NCI-H446 treated with DMSO at 0.1 percent for 48 hours (cell line): ENCODE data around the gene CDK15.

Experiments
- DNase-seq: peaks from one replicate; lab custom pipeline; 2025; lab: John Stamatoyannopoulos, UW

CDK15 gene

DNA sequence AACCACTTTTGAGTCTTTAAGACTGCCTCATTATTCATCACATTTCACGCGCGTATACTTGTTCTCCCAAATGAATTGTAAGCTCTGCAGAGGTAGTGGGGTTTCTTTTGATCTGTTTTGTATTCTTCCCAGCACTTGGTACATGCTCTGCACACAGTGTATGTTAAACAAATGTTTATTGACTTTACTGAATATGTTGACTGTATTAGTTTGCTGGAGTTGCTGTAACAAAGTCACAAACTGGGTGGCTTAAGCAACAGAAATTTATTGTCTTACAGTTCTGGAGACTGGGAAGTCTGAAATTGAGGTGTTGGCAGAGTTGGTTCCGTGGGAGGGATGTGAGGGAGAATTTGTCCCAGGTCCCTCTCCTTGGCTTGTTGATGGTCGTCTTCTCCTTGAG, 65.1 kb downstream of the CDK15 start:
- DNase-seq: no peak

GRCh38 chr2:201872591-201872990, 66.3 kb downstream of the CDK15 start:
- DNase-seq: no peak

- no peak for DNase-seq
These were observed 73.7 kb downstream of the CDK15 start for GRCh38 chr2:201879996-201880395.

GRCh38 chr2:201880579-201880978, 74.2 kb downstream of the CDK15 start:
- no peak for DNase-seq

DNA sequence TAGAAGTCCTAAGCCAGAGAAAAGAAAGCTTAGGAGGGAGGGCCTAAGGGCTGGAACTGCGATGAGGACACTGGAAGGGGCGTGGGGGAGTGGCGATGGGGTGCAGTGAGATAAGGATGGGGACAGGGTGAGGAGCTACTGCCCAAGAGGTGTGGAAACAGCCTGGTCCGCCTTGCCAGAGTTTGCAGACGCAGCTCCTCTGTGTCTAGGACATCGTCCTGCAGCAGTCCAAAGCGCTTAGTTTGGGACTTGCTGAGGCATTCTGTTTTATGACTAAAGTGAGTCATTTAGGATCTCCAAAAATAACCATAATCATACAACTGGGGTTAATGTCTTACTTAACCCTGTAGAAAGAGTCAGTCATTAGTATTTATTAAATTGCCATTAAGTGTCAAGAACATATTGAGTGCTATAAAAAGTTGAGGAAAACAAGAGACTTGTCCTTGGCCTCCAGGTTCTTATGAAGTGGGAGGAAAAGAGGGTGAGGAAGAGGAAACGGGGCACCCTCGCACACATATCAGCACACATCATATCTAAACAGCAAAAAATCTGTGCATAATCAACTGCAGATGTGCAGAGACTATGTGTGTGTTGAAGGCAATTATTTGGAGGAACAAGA, 74.8 kb downstream of the CDK15 start:
- DNase-seq: no peak

DNA sequence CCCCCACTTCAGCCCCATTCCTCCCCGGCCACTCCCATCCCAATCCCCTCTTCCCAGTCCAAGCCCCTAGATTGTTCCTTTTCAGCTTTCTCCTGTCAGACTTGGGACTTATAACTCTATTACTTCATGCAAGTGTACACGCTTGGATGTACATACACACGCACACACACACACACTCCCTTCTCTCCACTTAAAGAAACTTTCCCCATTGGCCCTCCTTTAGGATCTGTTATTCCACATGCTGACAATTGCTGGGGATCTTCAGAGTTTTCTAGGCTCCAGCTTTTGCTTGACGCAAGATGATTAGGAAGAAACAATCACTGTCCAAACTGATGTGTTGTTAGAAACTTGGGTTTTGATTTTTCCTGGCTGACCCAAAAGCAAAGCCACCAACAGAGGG, 75.4 kb downstream of the CDK15 start:
- DNase-seq: no peak

- DNase-seq: no peak
These were observed 76.2 kb downstream of the CDK15 start for GRCh38 chr2:201882353-201883090.

- peak; percentile 75 for DNase-seq
These were observed 77.5 kb downstream of the CDK15 start for GRCh38 chr2:201883606-201884369.

GRCh38 chr2:201886504-201886903, 80.2 kb downstream of the CDK15 start:
- DNase-seq: no peak

- no peak for DNase-seq
These were observed 81.6 kb downstream of the CDK15 start for GRCh38 chr2:201887773-201888425.

- no peak for DNase-seq
These were observed 82.1 kb downstream of the CDK15 start for GRCh38 chr2:201888426-201888800.

DNA sequence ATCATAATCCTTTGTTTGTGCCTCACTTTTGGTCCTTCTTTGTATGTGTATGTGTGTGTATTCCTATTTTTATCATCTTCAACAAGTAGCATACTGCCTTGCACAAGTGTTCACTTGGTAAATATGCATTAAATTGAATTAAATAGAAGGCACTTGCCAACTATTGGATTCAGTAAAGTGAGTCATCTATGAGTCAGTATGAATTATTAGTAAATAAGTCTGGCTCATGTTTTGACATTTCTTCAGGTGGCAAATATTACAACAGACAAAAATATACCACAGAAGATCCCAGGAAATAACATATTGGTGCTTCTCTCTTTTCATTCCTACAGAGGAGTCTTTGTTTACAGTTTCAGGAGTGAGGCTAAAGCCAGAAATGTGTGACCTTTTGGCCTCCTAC, 84.1 kb downstream of the CDK15 start:
- peak; percentile 16 for DNase-seq

- no peak for DNase-seq
These were observed 85.3 kb downstream of the CDK15 start for GRCh38 chr2:201891676-201892075.

GRCh38 chr2:201892516-201892915, 86.2 kb downstream of the CDK15 start:
- no peak for DNase-seq

GRCh38 chr2:201900362-201900761, 94.0 kb downstream of the CDK15 start:
- DNase-seq: no peak

GRCh38 chr2:201901786-201902185, 95.4 kb downstream of the CDK15 start:
- no peak for DNase-seq

DNA sequence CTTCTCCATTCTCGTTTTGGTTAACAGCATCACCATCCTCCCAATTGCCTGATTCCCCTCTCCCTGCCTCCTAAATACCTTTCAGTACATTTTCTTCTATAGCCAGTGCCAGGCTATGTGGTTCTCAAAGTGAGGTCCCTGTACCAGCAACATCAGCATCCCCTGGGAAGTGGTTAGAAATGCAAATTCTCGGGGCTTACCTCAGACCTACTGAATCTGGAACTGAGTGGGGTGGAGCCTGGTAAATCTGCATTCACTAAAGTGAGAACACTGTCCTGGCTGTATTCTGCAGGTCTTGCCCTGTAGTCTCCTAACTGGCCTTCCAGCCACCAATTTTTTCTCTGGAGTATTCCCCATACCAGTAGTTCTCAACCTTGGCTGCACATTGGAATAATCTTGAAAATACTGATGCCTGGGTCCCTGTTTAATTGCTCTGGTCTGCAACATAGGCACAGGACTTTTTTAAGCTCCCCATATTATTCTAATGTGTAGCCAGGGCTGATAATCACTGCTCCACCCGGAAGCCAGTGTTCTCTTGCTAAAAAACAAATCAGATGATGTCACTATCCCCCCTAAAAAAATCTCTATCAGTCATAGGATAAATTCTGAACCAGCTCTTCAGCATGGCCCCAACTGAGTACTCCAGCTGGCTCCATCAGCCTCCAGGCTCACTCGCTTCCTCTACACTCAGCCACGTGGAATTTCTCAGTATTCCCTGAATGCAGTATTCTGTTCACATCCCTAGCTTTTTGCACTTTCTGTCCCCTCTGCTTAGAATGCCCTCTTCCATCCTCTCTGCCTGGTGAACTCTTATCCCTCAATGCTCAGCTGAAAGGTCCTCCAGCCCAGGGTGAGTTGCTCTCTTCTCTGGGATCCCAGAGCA, 98.4 kb downstream of the CDK15 start:
- DNase-seq: no peak

DNA sequence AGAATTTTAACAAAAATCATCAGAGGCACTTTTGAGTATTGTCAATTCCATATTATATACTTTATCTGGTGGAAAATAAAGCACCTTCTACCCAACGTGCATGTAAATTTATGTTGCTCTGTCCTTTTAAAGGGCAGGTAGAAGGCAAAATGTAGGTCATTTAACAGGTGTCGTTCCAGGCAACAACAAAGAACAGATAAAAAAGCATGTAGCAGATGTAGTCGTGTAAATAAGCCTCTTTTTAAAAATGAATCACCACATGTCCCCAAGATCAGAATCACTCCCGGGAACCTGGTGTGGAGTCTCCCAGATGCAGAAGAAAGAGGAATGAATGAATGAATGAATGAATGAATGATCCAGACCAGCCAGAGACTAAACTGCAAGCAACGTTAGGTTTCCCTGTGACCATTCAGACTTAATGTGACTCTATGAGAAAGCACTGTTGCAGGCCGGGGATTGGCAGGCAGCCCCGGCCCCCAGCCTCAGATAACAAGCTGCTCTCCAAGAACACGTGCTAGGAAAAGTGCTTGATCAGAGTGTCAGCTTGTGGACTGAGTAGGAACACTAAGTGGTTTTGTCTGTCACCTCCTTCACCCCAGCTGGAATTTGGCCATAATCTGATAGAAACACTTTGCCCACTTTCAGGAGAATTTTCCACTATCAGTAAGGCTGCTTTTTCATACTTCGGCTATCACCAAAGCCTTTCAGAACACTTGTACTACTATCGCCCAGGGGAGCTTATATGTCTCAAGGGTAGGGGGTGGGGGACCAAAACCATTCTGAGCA, 100.6 kb downstream of the CDK15 start:
- DNase-seq: no peak

- DNase-seq: no peak
These were observed 101.2 kb downstream of the CDK15 start for GRCh38 chr2:201907563-201907881.

DNA sequence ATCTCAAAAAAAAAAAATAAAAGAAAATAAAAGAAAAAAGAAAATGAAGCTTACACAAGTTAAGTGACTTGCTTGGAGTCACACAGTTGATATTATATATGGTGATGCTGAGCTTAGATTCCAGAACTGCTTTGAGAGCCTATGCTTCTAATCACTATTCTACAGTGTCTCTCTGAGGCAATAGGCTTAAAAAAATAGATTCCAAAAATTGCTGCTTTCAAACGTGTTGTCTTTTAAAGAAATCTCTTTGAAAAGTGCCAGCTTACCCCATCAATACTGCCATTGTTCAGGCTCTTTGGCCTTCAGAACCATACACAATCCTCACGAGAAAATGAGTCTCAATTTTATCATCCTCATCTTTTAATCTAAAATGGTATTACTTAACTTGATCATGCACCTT, 102.6 kb downstream of the CDK15 start:
- no peak for DNase-seq

DNA sequence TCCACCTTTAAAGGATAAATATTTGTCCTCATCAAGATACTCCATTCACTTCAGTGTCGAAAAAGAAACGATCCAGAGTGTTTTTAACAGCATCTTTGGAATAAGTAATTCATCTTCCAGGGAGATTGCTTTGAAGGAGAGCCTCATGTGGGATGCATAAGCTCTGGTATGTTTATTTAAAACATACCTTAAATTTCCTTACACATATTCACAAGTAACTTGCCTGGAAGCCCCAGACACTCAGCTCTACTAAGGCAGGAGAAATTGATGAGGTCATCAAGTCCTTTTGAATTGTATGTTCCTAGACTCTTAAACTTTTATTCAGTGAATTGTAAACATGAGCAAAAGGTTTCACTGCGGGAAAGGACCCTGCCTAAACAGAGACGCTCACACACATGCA, 103.0 kb downstream of the CDK15 start:
- no peak for DNase-seq
